Chondrocyte (in vitro differentiated cells): ENCODE results near the gene FASTK. TPM values are rescaled to one million over a fixed set of nuclear protein-coding genes. Genes with fewer than 3 reads are reported as not detected.

Experiments used
- DNase-seq: peaks from one replicate; pipeline ENCODE4 v3.0.0; 2021; ENCODE audit warnings: mixed read lengths, low spot score
- H3K27ac Mint-ChIP-seq: one replicate; pipeline ENCODE4 v1.8.0; 2021; ENCODE audit warnings: mild to moderate bottlenecking, moderate library complexity, mixed read lengths; ENCODE audit not compliant: unreplicated experiment
- H3K27me3 Mint-ChIP-seq: 2 replicates; pipeline ENCODE4 v1.8.0; 2021; ENCODE audit warnings: low read depth, mixed read lengths
- H3K36me3 Mint-ChIP-seq: 2 replicates; pipeline ENCODE4 v1.8.0; 2021; ENCODE audit warnings: low read depth, mixed read lengths
- H3K4me1 Mint-ChIP-seq: 2 replicates; pipeline ENCODE4 v1.8.0; 2021; ENCODE audit warnings: low read depth, mild to moderate bottlenecking, mixed read lengths
- H3K4me3 Mint-ChIP-seq: one replicate; pipeline ENCODE4 v1.8.0; 2021; ENCODE audit warnings: mild to moderate bottlenecking, moderate library complexity, mixed read lengths; ENCODE audit not compliant: unreplicated experiment
- H3K9me3 Mint-ChIP-seq: 2 replicates; pipeline ENCODE4 v1.8.0; 2021; ENCODE audit warnings: low read depth, mixed read lengths
- CTCF ChIP-seq: fragments of 200-600 bp; sonication (generic); IDR thresholded peaks from 2 replicates; pipeline ENCODE4 v1.5.0; 2021; ENCODE audit warnings: antibody characterized with exemption, mild to moderate bottlenecking, moderate library complexity
- total RNA-seq: library from RNA; stranded (reverse); gene quantifications from 3 replicates; pipeline ENCODE4 v1.2.1, GENCODE V29; 2021

The FASTK gene
- total RNA-seq, 1 donor from 2014 or later: 83.8 TPM

- no peak for DNase-seq
- TF ChIP-seq CTCF: no peak
- peaks cover 20% of the 10 kb centered on the region for H3K4me1 Mint-ChIP-seq
- no peaks in the 10 kb centered on the region for H3K9me3 Mint-ChIP-seq
- peaks cover 26% of the 10 kb centered on the region for H3K36me3 Mint-ChIP-seq
- H3K27ac Mint-ChIP-seq: peak overlapping the region; percentile 36
- H3K27me3 Mint-ChIP-seq: no peaks in the 10 kb centered on the region
- H3K4me3 Mint-ChIP-seq: no peak overlapping the region
Observed at GRCh38 chr7:151068069-151068773, 12.4 kb downstream of the FASTK start.

- Mint-ChIP-seq H3K27ac (no peak overlapping the region), H3K4me3 (no peak overlapping the region), H3K4me1 (peaks cover 29% of the 10 kb centered on the region), H3K36me3 (peaks cover 19% of the 10 kb centered on the region), H3K9me3 (no peaks in the 10 kb centered on the region), H3K27me3 (no peaks in the 10 kb centered on the region)
- TF ChIP-seq CTCF: no peak
- no peak for DNase-seq
Observed at GRCh38 chr7:151066273-151066974, 14.2 kb downstream of the FASTK start.

- DNase-seq: no peak
- Mint-ChIP-seq H3K9me3 (no peaks in the 10 kb centered on the region), H3K4me1 (peaks cover 37% of the 10 kb centered on the region), H3K4me3 (no peak overlapping the region), H3K27ac (peak overlapping the region; percentile 32), H3K27me3 (no peaks in the 10 kb centered on the region), H3K36me3 (peaks cover 17% of the 10 kb centered on the region)
- TF ChIP-seq CTCF: no peak
Observed at GRCh38 chr7:151065516-151065915, 15.1 kb downstream of the FASTK start.

- no peak overlapping the region for H3K27ac Mint-ChIP-seq
- peaks cover 17% of the 10 kb centered on the region for H3K36me3 Mint-ChIP-seq
- DNase-seq: no peak
- no peaks in the 10 kb centered on the region for H3K27me3 Mint-ChIP-seq
- H3K9me3 Mint-ChIP-seq: no peaks in the 10 kb centered on the region
- H3K4me3 Mint-ChIP-seq: no peak overlapping the region
- no peak for TF ChIP-seq CTCF
- H3K4me1 Mint-ChIP-seq: peaks cover 37% of the 10 kb centered on the region
Observed at GRCh38 chr7:151064993-151065392, 15.6 kb downstream of the FASTK start.

- Mint-ChIP-seq H3K9me3 (no peaks in the 10 kb centered on the region), H3K27ac (no peak overlapping the region), H3K27me3 (no peaks in the 10 kb centered on the region), H3K4me1 (peaks cover 37% of the 10 kb centered on the region), H3K36me3 (peaks cover 16% of the 10 kb centered on the region), H3K4me3 (no peak overlapping the region)
- no peak for DNase-seq
- no peak for TF ChIP-seq CTCF
Observed at GRCh38 chr7:151064454-151064853, 16.2 kb downstream of the FASTK start.
